ENCODE results near the gene GPS1.

The GPS1 gene

DNA sequence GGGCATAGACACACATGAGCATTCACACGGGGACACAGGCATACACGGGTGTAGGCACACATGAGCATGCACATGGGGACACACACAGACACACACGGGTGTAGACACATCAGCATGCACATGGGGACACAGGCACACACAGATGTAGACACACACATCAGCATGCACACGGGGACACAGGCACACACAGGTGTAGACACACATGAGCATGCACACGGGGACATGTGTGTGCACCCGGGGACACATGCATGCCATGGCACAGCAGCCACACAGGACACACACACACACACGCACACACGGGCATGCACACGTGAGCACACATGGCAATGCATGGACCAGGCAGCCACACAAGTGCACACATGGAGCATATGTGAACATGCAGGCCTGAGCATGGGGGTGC is 9.0 kb upstream of the GPS1 start:
- no peak for DNase-seq

DNA sequence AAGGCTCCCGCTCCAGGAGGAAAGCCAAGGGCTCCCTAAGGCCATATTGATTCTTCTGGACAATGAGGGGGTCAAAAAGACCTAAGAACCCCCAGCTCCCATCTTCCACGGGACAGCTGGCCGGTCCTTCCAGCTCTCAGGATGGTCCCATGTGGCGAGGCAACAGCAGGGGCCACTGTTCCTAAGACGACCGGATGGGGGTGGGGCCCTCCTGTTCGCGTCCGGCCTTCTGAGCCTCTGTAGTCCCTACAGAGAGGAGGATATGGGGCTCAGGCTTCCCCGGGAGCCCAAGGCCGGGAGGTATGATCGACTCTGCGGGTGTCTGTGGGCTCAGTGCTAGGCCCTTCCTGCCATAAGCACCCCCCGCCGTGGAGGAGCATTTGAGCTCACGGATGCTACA is 8.2 kb upstream of the GPS1 start:
- DNase-seq: no peak

DNA sequence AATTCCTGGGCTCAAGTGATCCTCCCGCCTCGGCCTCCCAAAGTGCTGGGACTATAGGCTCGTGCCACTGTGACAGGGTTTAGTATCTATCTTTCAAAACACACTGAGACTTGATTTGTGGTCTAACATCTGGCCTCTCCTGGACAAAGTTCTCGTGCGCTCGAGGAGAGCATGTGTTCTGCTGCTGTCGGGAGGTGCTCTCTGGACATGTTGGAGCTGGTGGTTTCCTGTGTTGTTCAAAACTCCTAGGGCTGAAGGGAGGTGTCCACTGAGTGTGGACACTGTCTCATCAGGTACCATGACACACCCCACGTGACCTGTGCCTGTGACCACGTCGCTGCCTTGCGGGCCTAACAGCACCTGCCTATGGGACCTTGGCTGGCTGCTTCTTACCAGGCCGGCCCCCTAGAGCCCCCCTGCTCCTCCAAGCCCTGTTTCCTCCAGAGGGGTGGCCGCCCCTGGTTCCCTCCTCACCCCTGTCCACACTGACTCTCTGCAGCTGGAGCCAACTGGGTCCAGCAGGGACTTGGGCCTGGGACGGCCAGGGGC is 5.7 kb upstream of the GPS1 start:
- DNase-seq: no peak

DNA sequence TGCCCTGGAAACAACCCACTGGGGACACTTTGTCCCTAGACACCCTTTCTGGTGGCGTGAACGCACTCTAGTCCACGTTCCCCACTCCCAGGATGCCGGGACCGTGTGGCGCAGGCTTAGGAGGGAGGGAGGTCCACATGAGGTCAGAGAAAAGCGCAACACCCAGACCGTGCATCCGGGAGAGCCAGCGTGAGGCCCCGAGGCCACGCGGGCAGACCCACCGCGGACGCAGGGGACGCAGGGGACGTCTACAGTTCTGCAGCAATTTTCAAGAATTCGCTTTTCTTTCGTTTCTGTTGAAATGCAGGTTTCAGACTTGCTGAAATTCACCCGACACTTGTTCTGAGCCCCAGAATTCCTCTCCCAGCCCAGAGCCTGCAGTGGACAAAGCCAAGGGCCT is 4.8 kb upstream of the GPS1 start:
- DNase-seq: no peak

DNA sequence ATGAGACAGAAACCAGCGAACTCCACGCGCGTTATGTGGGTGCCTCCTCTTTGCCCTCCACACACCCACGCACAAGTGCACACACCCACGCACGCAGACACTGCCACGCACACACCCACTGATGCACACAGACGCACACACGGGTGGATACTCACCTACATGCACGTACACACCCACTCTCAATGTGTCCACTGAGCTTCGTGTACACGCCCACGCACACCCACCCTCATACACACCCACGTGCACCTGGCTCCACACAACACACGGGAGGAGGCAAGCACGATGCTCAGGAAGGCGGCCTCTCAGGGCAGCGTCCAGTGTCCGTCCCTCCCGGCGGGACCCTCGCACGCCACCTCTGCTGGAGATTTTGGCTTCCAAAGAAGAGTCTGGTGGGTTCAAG is 4.3 kb upstream of the GPS1 start:
- DNase-seq: no peak

DNA sequence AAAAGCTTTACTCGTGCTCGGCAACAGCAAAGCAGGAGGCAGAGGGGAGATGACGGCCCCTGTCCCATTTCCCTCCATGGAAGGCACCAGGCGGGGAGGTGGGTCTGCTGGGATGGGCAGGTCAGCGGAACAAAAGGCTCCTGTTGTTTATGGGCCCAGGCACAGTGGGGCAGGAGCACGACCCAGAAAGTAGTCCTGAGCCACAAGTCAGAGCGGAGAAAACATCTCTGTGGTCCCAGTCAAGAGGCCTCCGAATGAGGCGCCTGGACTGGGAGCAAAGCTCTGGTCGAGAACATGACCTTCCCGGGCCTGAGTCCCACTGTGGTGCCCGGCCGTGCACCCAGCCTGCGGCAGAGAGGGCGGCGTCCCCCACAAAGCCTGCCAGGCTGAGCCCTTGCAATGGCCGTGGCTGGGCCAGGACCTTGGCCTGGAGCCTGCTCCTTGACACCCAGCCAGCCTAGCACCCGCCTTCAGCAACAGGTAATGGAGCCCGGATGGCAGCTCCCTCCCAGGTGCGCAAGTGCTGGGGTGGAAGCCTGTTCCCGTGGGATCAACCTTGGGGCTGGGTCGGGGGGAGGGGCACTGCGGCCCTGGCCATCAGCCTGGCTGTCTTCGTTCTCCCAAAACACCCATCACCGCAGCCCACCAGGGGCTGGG is 3.7 kb upstream of the GPS1 start:
- no peak for DNase-seq

DNA sequence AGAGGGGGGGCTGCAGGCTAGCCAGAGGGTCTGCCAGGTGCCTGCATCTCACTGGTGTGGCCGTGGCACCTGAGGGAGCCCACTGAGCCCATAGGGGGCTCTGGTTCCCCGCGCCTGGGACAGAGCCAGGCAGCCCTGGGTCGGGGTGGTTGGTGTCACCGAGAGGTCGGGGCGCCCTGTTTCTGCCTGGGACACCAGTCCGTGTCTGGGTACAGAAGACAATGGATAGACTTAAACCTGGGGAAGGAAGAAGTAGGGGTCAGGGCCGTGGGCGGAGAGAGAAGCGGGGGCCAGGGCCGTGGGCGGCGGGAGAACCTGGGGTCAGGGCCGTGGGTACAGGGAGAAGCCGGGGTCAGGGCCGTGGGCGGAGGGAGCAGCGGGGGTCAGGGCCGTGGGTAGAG is 3.1 kb upstream of the GPS1 start:
- no peak for DNase-seq

DNA sequence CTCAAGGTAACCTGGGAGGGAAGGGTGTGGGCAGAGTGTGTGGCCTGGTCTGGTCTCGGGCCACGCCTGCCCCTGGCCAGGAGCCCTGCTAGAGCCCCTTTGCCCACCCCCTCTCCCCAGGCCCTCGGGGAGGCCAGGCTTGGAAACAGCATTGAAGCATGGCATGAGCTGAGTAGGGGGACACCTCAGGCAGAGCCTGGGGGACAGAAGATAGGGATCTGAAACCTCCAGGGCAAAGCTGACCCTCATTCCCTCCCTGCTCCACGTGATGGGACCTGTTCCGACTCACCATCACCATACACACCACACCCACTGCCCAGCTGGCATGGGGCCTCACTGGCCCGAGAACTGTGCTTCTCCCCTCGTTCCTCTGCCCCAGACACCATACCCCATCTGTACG is 2.6 kb upstream of the GPS1 start:
- DNase-seq: no peak

DNA sequence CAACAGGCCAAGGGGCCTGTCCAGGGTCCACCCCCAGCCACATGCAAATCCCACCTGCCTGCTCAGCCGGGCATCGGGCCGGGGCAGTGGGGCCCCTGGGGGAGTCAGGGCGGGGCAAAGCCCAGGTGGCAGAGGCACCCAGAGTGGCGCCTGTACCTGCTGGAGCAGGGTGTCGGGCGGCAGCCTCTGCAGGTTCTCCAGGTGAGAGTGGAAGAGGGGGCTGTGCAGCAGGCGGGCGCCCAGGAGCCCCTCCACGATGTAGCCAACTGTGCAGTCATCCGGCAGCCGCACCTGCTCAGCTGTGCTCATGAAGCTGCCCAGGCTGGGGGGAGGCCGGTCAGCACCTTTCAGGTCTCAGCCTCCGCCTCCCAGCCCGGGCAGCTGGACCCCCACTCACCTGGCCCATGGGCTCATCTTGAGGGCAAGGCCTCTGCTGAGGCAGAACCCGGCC is 2.2 kb upstream of the GPS1 start:
- DNase-seq: no peak

DNA sequence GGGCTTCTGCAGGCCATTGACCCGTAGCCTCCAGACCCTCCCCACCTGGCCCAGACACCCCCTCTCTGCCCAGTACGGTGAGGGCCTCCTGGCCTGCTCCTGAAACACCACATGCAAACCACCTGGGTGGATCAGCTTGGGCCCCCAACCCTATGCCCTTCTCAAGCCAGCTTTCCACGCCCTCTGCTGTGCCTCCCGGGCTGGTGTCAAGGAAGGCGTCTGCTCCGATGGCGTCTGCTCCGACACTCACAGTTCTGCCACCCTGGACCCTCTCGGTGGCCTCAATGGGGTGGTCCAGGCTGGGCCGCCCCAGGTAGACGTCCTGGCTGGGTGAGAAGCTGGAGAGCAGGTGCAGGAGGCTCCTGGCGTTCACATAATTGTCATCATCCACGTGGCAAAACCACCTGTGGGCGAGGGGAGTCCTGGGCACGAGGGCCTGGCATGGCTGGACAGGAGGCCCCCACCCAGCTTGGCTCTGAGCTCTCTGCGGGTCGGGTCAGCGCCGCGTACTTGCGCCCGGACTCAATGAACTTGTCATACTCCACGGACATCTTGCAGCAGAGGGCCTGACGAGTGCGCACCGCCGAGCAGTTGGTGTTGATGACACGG is 1.4 kb upstream of the GPS1 start:
- DNase-seq: no peak

DNA sequence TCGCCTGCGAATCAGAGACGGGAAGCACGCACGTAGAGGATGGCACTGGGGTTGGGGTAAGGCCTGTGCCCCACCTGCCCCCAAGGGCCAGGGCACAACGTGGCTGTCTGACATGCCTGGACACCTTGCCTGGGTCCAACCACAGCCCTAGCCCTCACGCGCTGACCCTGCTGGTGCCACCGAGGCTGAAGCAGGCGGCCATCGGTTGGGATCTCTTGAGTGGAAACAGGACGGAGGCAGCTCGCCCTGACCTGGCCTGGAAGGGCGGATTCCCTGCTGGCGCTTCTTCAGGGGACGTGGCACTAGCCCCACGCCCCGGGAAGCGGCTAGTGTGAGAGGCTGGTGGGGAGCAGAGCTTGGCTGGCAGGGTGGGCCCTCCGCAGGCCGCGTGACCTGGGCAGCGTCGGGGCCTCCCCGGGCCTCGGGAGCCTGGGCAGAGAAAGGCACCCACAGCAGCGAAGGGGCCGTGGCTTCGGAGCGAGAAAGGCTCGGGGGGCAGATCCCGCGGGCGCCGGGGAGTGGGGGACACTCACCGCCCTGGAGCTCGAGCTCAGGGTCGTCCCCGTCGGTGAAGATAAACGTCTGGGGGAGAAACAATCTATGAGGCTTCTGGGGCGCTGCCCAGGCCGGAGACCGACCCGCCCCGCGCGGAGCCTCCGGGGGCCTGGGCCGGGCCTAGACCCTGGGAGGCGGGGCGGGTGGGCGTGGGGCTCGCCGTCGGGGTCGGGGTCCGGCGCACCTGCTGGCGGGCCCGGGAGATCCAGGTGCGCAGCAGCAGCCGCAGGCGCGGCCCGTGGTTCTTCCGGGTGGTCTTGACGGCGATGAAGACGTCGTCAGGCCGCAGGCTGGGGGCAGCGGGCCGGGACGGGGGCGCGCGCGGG is 697 bp upstream of the GPS1 start:
- DNase-seq: peak; percentile 36

DNA sequence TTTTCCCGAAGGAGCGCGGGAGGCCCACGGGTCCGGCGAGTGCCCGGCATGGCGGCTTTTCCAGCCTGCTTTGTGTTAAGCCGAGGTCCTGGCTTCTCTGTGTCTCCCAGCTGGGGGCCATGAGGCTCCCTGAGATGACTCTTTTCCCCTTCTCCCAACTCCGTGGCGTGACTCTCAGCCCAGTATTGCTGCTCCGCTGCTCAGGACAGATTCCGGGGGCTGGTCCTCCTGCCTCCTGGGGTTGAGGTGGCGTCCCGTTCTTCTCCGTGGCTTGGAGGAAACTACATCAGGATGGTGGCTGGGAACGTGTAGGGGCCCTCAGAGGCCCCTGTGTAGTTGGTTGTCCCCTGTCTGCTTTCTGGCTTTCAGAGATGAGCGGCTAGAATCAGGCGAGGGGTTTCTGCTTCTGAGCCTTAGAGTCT is 951 bp downstream of the GPS1 start:
- DNase-seq: no peak

DNA sequence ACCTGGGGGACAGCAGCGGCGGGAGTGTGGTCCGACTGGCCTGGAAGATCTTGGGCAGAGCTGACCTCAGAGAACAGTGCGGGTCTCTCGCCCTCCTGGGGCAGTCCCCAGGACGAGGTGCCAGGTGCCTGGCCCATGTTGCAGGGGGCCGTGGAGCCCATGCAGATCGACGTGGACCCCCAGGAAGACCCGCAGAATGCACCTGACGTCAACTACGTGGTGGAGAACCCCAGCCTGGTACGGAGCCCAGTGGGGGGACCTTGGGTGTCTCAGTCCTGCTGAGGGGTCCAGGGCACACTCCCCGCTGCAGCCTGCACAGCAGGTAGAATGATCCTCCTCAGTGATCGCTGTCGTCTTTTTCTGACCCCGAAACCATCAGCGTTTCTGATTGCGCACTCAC is 1.4 kb downstream of the GPS1 start:
- DNase-seq: no peak

DNA sequence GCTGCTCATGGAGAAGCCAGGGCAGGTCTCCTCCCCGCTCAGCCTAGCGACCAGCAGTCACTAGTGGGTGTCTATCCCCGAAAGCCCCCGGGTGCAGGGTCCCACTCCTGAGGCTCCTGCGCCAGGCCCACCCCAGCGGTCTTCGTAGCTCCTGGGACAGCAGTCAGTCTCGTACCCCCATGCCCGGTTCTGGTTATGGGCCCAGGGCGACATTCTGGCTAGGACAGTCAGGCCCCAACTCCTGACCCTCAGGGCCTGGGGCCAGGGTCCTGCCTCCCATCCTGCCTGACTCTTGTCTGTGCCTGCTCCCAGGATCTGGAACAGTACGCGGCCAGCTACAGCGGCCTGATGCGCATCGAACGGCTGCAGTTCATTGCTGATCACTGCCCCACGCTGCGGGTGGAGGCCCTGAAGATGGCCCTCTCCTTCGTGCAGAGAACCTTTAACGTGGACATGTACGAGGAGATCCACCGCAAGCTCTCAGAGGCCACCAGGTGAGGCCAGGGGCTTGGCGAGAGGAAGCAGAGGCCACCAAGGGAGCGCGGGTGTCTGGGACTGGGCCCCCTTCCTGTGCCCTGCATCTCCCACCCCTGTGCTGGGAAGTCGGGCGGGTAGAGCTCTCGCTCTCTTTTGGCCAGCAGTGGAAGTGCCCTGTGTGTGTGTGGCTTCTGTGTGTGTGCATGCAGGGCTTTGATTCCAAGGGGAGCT is 2.0 kb downstream of the GPS1 start:
- DNase-seq: no peak

DNA sequence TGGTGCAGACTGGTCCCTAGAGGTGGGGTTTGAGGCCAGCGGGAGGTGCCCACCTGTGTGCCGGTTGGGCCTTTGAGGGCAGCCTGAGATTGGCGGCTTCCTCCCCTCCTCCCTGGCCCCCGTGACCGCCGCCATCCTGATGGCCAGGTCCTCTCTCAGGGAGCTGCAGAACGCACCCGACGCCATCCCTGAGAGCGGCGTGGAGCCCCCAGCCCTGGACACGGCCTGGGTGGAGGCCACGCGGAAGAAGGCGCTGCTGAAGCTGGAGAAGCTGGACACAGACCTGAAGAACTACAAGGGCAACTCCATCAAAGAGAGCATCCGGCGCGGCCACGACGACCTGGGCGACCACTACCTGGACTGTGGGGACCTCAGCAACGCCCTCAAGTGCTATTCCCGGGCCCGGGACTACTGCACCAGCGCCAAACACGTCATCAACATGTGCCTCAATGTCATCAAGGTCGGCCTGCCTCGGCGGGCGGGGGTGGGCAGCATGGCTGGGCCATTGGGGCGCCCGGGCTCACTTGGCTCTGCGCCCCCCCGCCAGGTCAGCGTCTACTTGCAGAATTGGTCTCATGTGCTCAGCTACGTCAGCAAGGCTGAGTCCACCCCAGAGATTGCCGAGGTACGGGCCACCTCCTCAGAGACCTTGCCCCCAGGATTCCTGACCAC is 2.8 kb downstream of the GPS1 start:
- DNase-seq: no peak

DNA sequence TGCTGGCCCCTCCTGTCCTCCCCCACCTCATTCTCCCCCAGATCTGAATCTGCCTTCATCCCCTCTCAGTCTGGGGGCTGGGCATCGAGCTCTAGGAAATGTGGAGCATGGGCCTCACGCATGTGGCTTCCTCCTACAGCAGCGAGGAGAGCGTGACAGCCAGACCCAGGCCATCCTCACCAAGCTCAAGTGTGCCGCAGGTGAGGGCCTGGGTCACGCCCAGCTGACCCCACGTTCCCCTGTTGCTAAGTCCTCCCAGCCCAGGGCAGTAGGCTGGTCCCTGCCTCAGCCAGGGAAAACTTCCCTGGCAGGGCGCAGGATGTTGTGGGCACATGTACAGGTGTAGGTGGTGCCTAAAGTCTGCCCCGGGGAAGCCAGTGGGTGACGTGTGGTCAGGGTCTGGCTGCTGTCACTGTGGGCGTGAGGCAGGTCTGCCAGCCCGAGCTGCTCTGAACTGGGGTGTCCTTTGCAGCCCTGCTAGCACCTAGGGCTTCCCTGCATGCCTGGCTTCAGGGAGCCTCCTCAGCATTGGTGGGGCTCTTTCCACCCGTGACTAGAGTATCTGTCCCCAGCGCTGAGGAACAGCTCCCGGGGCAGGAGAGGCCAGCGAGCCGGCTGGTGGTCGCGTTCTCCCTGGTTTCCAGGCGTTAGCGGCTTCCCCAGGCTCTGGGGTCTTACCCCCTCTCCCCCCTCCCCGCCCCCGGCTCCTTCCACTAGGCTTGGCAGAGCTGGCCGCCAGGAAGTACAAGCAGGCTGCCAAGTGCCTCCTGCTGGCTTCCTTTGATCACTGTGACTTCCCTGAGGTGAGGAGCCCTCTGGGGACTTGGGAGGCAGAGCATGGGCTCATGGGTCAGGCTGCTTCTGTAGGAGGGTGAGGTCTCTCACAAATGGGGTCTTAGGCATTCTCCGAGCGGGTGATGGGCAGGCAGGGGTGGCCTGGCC is 3.6 kb downstream of the GPS1 start:
- no peak for DNase-seq

DNA sequence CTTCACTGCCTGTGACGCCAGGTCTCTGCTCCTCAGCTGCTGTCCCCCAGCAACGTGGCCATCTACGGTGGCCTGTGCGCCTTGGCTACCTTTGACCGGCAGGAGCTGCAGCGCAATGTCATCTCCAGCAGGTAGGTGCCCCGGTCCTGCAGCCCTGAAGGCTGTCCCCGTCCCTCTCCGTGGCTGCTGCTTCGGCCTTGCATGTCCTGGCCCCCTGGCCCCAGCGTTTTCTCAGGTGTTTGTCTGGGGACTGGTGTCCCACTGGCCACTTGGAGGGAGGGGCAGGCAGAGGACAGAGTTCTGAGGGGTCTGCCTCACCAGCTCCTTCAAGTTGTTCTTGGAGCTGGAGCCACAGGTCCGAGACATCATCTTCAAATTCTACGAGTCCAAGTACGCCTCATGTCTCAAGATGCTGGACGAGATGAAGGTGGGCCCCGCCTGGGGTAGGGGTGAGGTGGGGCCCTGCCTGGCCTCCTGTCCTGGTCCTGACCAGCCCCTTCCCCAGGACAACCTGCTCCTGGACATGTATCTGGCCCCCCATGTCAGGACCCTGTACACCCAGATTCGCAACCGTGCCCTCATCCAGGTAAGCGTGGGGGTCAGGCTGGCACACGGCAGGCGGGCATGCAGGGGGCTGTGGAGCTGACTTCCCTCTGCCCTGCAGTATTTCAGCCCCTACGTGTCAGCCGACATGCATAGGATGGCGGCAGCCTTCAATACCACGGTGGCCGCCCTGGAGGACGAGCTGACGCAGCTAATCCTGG is 4.4 kb downstream of the GPS1 start:
- no peak for DNase-seq

DNA sequence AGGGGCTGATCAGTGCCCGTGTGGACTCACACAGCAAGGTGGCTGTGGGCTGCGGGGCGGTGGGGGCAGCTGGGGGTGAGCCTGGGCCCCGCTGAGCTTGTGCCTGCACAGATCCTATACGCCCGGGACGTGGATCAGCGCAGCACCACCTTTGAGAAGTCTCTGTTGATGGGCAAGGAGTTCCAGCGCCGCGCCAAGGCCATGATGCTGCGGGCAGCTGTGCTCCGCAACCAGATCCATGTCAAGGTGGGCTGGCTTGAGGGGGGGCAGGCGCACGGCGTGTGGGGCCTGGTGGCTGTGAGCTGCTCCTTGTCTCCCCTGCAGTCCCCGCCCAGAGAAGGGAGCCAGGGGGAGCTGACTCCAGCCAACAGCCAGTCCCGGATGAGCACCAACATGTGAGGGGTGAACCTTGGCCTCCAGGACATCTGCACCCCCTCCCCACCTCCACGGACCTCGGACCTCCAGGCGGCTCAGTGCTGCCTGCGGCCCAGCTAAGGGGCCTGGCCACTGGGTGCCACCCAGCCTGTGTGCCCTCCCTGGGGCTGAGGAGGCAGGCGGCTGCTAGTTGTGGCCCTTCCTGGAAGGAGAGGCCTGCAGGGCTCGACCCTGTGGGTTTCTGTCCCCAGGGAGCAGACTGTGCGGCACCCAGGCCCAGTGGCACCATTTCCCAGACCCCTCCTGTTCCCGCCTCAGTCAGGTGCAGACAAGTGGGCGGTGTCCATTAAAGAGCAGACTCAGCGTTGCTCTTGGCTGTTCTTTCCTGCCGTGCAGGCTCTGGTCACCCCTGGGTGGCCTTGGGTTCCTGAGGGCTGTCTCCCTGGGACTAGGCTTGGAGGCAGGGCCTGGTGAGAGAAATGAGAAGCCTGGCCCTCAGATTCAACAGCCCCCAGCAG is 5.3 kb downstream of the GPS1 start:
- no peak for DNase-seq

All from right kidney (tissue), 1 donor.